OCI-LY7 (cell line): ENCODE data around the gene GPD1L. TPM values are rescaled to one million over a fixed set of nuclear protein-coding genes. Genes with fewer than 3 reads are reported as not detected.

Experiments used
- BruUV-seq: library from RNA; stranded (reverse); fragments of 400-500 nt; replicated peaks from 2 replicates; lab custom pipeline; 2021; lab: Mats Ljungman, UMichigan
- CTCF ChIA-PET: fragments of 300-600 bp; sonication (Branson Sonifier 250); formaldehyde crosslinking; loops from one replicate; lab custom pipeline; 2022; ENCODE audit warnings: antibody characterized with exemption; ENCODE audit not compliant: unreplicated experiment; lab: Charles Lee
- POLR2A ChIA-PET: fragments of 300-600 bp; sonication (Branson Sonifier 250); formaldehyde crosslinking; loops from one replicate; lab custom pipeline; 2022; ENCODE audit warnings: antibody characterized with exemption; lab: Charles Lee
- DNase-seq: peaks from one replicate; pipeline ENCODE4 v3.0.0-alpha.2; 2015; ENCODE audit warnings: low spot score
- H2AFZ ChIP-seq: fragments of 200-600 bp; sonication (generic), shearing (Covaris generic); 2 replicates; pipeline ENCODE4 v1.6.1; 2014; ENCODE audit warnings: mild to moderate bottlenecking, antibody characterized with exemption, low read length, moderate library complexity
- H3K27ac ChIP-seq: fragments of 200-600 bp; sonication (generic); 2 replicates; pipeline ENCODE4 v1.5.1; 2014; ENCODE audit warnings: mixed run types, low read depth, mild to moderate bottlenecking, moderate library complexity, low read length, inconsistent platforms; ENCODE audit not compliant: poor library complexity, severe bottlenecking
- H3K36me3 ChIP-seq: fragments of 200-600 bp; sonication (generic); 2 replicates; pipeline ENCODE4 v1.6.1; 2014; ENCODE audit warnings: mild to moderate bottlenecking, antibody characterized with exemption, low read length, moderate library complexity, mixed read lengths; ENCODE audit not compliant: insufficient read depth
- H3K4me1 ChIP-seq: fragments of 200-600 bp; sonication (generic); 2 replicates; pipeline ENCODE4 v1.5.1; 2014; ENCODE audit warnings: mild to moderate bottlenecking, low read length; ENCODE audit not compliant: insufficient read depth, poor library complexity, severe bottlenecking
- H3K4me2 ChIP-seq: fragments of 200-600 bp; sonication (generic); 2 replicates; pipeline ENCODE4 v1.6.1; 2014; ENCODE audit warnings: mild to moderate bottlenecking, low read length
- H3K4me3 ChIP-seq: fragments of 200-600 bp; sonication (generic); 2 replicates; pipeline ENCODE4 v1.5.1; 2014; ENCODE audit warnings: mild to moderate bottlenecking, low read depth, low read length; ENCODE audit not compliant: poor library complexity, severe bottlenecking
- H3K79me2 ChIP-seq: fragments of 200-600 bp; sonication (generic); 2 replicates; pipeline ENCODE4 v1.6.1; 2016; ENCODE audit warnings: low read depth, mild to moderate bottlenecking, low read length, moderate library complexity, mixed read lengths; ENCODE audit not compliant: insufficient read depth
- H3K9me2 ChIP-seq: fragments of 200-600 bp; sonication (generic); 2 replicates; pipeline ENCODE4 v1.6.1; 2016; ENCODE audit warnings: mild to moderate bottlenecking, low read length, mixed read lengths; ENCODE audit not compliant: insufficient read depth
- H3K9me3 ChIP-seq: fragments of 200-600 bp; sonication (generic); 2 replicates; pipeline ENCODE4 v1.6.1; 2014; ENCODE audit warnings: mild to moderate bottlenecking, mixed run types, low read length, mixed read lengths
- H4K20me1 ChIP-seq: fragments of 200-600 bp; sonication (generic); 2 replicates; pipeline ENCODE4 v1.6.1; 2014; ENCODE audit warnings: mild to moderate bottlenecking, antibody characterized with exemption, low read length, moderate library complexity, mixed read lengths; ENCODE audit not compliant: insufficient read depth
- CTCF ChIP-seq: fragments of 200-600 bp; sonication (generic); conservative IDR thresholded peaks from 2 replicates; pipeline ENCODE4 v1.5.1; 2014; ENCODE audit warnings: mild to moderate bottlenecking, antibody characterized with exemption, low read length, moderate library complexity, mixed read lengths
- EZH2phosphoT487 ChIP-seq: fragments of 200-600 bp; sonication (generic); IDR thresholded peaks from 2 replicates; pipeline ENCODE4 v1.6.1; 2018; ENCODE audit warnings: low read depth, borderline replicate concordance, mild to moderate bottlenecking, mixed run types, antibody characterized with exemption, low read length, moderate library complexity, mixed read lengths
- intact Hi-C: fragments of 100-400 bp; cut with micrococcal nuclease; formaldehyde crosslinking; loops from one replicate; pipeline ENCODE4 v1.10.0; 2022; ENCODE audit not compliant: unreplicated experiment
- total RNA-seq, 2 experiments: library from RNA; depleted of rRNA in 1 of 2; stranded (reverse); fragments of >200 nt in 1 of 2; shearing (Covaris generic) in 1 of 2; gene quantifications; 2 replicates each; pipeline ENCODE4 v1.2.3, GENCODE V29; 2014 to 2022

GPD1L gene
- total RNA-seq, 2 experiments from 2014 or later, result 27.5 to 29.2 TPM

- TF ChIP-seq CTCF (no peak), EZH2phosphoT487 (no peak)
- intact Hi-C loops, result no loop called here
- Histone ChIP-seq H3K9me3 (peaks cover 3% of the 10 kb centered on the region; the same call in 1 of the 2 replicates), H3K4me3 (no peak overlapping the region), H3K79me2 (no peaks in the 10 kb centered on the region), H3K36me3 (no peaks in the 10 kb centered on the region), H3K4me1 (peaks cover 8% of the 10 kb centered on the region), H3K4me2 (no peak overlapping the region), H4K20me1 (no peaks in the 10 kb centered on the region), H3K27ac (no peak overlapping the region), H3K9me2 (no peaks in the 10 kb centered on the region), H2AFZ (no peak overlapping the region)
- no peak for DNase-seq
- ChIA-PET CTCF (no interaction called here), POLR2A (no interaction called here)
- BruUV-seq, result no TSS peak
Observed at GRCh38 chr3:32095431-32095830, 11.0 kb upstream of the GPD1L start.

GRCh38 chr3:32097768-32098167 is 8.7 kb upstream of the GPD1L start:
- Histone ChIP-seq H2AFZ (no peak overlapping the region), H3K4me3 (no peak overlapping the region), H3K79me2 (no peaks in the 10 kb centered on the region), H3K36me3 (no peaks in the 10 kb centered on the region; the same call in 1 of the 2 replicates), H3K9me2 (no peaks in the 10 kb centered on the region), H3K27ac (no peak overlapping the region), H3K4me1 (no peaks in the 10 kb centered on the region), H3K4me2 (no peak overlapping the region), H3K9me3 (peaks cover 26% of the 10 kb centered on the region; the same call in 1 of the 2 replicates), H4K20me1 (no peaks in the 10 kb centered on the region)
- intact Hi-C loops, result no loop called here
- BruUV-seq, result no TSS peak
- no peak for DNase-seq
- CTCF ChIA-PET, result no interaction called here
- TF ChIP-seq EZH2phosphoT487 (no peak), CTCF (no peak)
- POLR2A ChIA-PET, result no interaction called here

GRCh38 chr3:32098528-32098927 is 7.9 kb upstream of the GPD1L start:
- ChIA-PET POLR2A (interaction anchor here (1.0 kb wide), 1 partner anchor 36 kb away, joined by 4 read pairs; no protein-coding TSS in a partner anchor), CTCF (no interaction called here)
- H3K27ac ChIP-seq, result no peak overlapping the region
- no peaks in the 10 kb centered on the region for H3K9me2 ChIP-seq
- DNase-seq, result no peak
- H3K9me3 ChIP-seq, result peaks cover 26% of the 10 kb centered on the region; the same call in 1 of the 2 replicates
- H3K79me2 ChIP-seq, result no peaks in the 10 kb centered on the region
- no peaks in the 10 kb centered on the region; the same call in 1 of the 2 replicates for H3K36me3 ChIP-seq
- TF ChIP-seq EZH2phosphoT487, result no peak
- TF ChIP-seq CTCF, result no peak
- H2AFZ ChIP-seq, result no peak overlapping the region
- no TSS peak for BruUV-seq
- intact Hi-C loops, result no loop called here
- no peak overlapping the region for H3K4me2 ChIP-seq
- H3K4me1 ChIP-seq, result no peaks in the 10 kb centered on the region
- no peaks in the 10 kb centered on the region for H4K20me1 ChIP-seq
- no peak overlapping the region for H3K4me3 ChIP-seq
